Measurements from ENCODE around the gene XPO6. TPM values are rescaled to one million over a fixed set of nuclear protein-coding genes. Genes with fewer than 3 reads are reported as not detected.

The XPO6 gene
- total and polyA plus RNA-seq, 4 donors, result 27.5 to 50.0 (median 36.0) TPM

GRCh38 chr16:28260193-28260592 is 48.4 kb upstream of the XPO6 start:
- no peaks in the 10 kb centered on the region for H3K36me3 ChIP-seq (ENCODE audit: control insufficient read depth in 4 of 4, insufficient read depth in 3 of 4, low read depth in 1 of 4, low read length in 3 of 4)
- TF ChIP-seq FOXA2 (IDR thresholded peaks at IDR 0.05), result no peak
- no peak for TF ChIP-seq EGR1 (IDR thresholded peaks at IDR 0.05; ENCODE audit: low read depth in 2 of 2)
- TF ChIP-seq CTCF (IDR thresholded peaks at IDR 0.05; ENCODE audit: low read depth, low read length, missing input control), result no peak
- TF ChIP-seq FOXA1 (IDR thresholded peaks at IDR 0.05), result no peak
- no peak for TF ChIP-seq HNF4A (conservative IDR thresholded peaks at IDR 0.05)
- TF ChIP-seq NR2F2 (IDR thresholded peaks at IDR 0.05), result no peak
- TF ChIP-seq RXRA (IDR thresholded peaks at IDR 0.05), result no peak
- TF ChIP-seq YY1 (IDR thresholded peaks at IDR 0.05), result no peak
- TF ChIP-seq TAF1 (conservative IDR thresholded peaks at IDR 0.05), result no peak
- TF ChIP-seq ATF3 (IDR thresholded peaks at IDR 0.05), result no peak
- TF ChIP-seq HNF4G (IDR thresholded peaks at IDR 0.05), result no peak
- no peak for TF ChIP-seq REST (IDR thresholded peaks at IDR 0.05)
- no peak for TF ChIP-seq SP1 (IDR thresholded peaks at IDR 0.05)
- TF ChIP-seq MAX (IDR thresholded peaks at IDR 0.05), result no peak
- H3K9me3 ChIP-seq (ENCODE audit: control insufficient read depth in 4 of 4, low read length in 3 of 4), result no peaks in the 10 kb centered on the region
- H3K4me1 ChIP-seq (ENCODE audit: control insufficient read depth in 4 of 4, insufficient read depth in 4 of 4, low read length in 3 of 4), result peaks cover 0 to 6% (median 0%) of the 10 kb centered on the region in 4 donors
- H3K27me3 ChIP-seq (ENCODE audit: control insufficient read depth in 4 of 4, insufficient read depth in 4 of 4, low read length in 3 of 4), result no peaks in the 10 kb centered on the region
- H3K4me3 ChIP-seq (ENCODE audit: low read depth in 1 of 3, low read length in 3 of 3), result no peak overlapping the region
- H3K9ac ChIP-seq (ENCODE audit: low read depth in 1 of 2, low read length in 2 of 2), result no peak overlapping the region
- DNase-seq (ENCODE audit: low spot score), result no peak
- H3K27ac ChIP-seq (ENCODE audit: low read depth in 1 of 2, low read length in 2 of 2), result no peak overlapping the region
- 95% methylated on average over 1 of the region's 1 CpG for WGBS

- 86% methylated on average over 7 of the region's 7 CpGs for WGBS
- Histone ChIP-seq H3K9me3 (ENCODE audit: control insufficient read depth in 4 of 4, low read length in 3 of 4) (no peaks in the 10 kb centered on the region), H3K36me3 (ENCODE audit: control insufficient read depth in 4 of 4, insufficient read depth in 3 of 4, low read depth in 1 of 4, low read length in 3 of 4) (no peaks in the 10 kb centered on the region), H3K4me1 (ENCODE audit: control insufficient read depth in 4 of 4, insufficient read depth in 4 of 4, low read length in 3 of 4) (peaks cover 0 to 6% (median 0%) of the 10 kb centered on the region in 4 donors), H3K4me3 (ENCODE audit: low read depth in 1 of 3, low read length in 3 of 3) (no peak overlapping the region), H3K27me3 (ENCODE audit: control insufficient read depth in 4 of 4, insufficient read depth in 4 of 4, low read length in 3 of 4) (no peaks in the 10 kb centered on the region), H3K9ac (ENCODE audit: low read depth in 1 of 2, low read length in 2 of 2) (no peak overlapping the region), H3K27ac (ENCODE audit: low read depth in 1 of 2, low read length in 2 of 2) (no peak overlapping the region)
- DNase-seq (ENCODE audit: low spot score), result no peak
- no peak for TF ChIP-seq RXRA (IDR thresholded peaks at IDR 0.05)
- no peak for TF ChIP-seq SP1 (IDR thresholded peaks at IDR 0.05)
Observed at GRCh38 chr16:28259781-28260150, 48.0 kb upstream of the XPO6 start.
